ENCODE results near the gene MAP3K9.

GRCh38 chr14:70779667-70780066, 29.6 kb downstream of the MAP3K9 start:
- no peak for TF ChIP-seq CTCF (IDR thresholded peaks at IDR 0.05; ENCODE audit: low read length)
- TF ChIP-seq EZH2phosphoT487 (IDR thresholded peaks at IDR 0.05; ENCODE audit: low read length) = no peak
